ENCODE results near the gene ABCA7.
"Not testable (repeated sequence)": the region's sequence is repeated elsewhere in the genome, so short reads cannot be mapped to it uniquely, and the experiment has no call there.

ABCA7 gene

DNA sequence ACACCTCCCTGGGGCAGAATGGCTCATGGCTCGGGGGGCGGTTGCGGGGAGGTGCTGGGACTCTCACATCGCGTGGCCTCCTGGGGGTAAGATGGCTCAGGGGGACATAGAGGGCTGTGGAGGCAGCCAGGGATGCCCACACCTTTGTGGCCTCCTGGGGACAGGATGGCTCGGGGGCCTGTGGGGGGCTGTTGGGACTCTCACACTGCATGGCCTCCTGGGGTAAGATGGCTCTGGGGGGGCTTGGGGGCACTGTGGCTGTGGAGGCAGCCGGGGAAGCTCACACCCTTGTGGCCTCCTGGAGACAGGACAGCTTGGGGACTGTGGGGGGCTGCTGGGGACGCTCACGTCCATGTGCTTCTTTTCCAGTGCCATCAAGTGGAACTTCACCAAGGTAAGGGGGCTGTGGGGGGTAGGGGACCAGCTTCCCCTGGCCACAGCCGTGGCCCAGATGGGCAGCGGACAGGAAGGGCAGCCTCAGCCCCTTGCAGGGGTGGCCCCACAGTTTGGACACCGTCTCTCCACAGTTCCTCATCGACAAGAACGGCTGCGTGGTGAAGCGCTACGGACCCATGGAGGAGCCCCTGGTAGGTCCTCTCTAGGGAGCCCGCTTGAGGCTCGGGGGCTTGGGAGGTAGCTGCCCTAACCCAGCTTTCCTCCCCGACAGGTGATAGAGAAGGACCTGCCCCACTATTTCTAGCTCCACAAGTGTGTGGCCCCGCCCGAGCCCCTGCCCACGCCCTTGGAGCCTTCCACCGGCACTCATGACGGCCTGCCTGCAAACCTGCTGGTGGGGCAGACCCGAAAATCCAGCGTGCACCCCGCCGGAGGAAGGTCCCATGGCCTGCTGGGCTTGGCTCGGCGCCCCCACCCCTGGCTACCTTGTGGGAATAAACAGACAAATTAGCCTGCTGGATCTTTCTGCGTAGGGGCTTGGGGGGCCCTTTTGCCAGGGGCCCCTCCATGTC is 66.2 kb downstream of the ABCA7 start:
- no peak for DNase-seq (ENCODE audit: low read depth)

DNA sequence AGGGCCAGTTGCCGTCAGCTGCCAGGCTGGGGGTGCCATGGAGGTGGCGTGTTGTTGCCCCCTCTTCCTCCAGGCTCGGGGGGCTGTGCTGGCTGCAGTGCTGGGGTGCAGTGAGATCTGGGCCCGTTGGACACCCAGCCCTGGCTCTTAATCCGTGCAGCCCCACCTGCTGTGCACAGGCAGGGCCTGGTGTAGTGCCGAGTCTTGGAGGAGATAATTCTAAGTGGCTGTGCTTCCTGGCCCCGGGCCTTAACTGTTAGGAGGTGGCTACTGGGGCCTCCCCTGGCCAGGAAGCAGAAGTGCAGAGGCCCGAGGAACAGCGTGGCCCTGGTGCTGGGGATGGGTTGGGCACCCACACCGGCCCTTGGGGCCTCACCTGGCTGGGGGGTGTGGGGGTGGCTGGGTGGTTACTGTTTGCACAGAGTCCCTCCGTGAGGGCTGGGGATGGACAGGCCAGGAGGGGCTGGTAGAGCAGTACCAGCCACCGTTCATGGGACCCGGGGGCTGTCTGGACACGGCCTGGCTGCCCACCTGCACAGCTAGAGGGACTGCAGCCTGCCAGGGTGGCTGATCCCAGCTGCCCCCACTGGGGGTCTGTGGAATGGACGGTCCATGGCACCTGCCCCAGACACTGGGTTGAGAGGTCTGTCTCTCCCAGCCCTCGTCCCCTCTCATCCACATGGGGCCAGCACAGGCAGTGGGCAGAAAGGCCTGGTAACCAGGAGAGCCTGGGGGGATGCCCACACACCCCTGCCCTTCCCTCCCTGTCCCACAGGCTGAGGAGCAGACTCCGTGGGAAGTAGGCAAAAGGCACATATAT is 67.1 kb downstream of the ABCA7 start:
- DNase-seq (ENCODE audit: low read depth) = no peak

DNA sequence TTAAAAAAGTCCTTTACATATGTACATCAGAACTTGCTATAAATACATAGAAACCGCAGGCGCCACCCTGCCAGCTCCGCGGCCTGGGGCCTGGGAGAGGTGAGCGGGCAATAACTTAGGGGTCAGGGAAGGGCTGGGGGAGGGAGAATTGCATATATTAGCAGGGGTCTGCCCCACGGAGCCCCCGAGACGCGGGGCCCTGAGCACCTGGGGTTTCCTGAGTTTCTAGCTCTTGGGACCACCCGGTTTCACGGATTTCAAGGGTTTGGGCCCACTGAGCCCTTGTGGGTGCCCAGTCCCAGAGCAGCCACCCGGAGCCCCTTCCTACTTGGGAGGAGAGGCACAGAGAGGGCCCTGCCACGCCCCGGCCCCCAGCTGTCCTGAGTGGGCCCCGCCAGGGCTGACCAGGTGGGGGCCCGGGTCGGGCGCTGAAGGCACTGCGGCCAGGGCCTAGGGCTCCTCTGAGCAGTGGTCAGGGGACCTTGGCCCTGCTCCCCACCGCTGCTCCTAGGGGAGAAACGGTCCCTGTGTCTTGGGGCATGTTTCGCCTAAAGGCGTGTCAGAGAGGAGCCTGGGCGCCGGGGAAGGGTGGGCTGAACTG is 67.9 kb downstream of the ABCA7 start:
- DNase-seq (ENCODE audit: low read depth) = no peak

DNA sequence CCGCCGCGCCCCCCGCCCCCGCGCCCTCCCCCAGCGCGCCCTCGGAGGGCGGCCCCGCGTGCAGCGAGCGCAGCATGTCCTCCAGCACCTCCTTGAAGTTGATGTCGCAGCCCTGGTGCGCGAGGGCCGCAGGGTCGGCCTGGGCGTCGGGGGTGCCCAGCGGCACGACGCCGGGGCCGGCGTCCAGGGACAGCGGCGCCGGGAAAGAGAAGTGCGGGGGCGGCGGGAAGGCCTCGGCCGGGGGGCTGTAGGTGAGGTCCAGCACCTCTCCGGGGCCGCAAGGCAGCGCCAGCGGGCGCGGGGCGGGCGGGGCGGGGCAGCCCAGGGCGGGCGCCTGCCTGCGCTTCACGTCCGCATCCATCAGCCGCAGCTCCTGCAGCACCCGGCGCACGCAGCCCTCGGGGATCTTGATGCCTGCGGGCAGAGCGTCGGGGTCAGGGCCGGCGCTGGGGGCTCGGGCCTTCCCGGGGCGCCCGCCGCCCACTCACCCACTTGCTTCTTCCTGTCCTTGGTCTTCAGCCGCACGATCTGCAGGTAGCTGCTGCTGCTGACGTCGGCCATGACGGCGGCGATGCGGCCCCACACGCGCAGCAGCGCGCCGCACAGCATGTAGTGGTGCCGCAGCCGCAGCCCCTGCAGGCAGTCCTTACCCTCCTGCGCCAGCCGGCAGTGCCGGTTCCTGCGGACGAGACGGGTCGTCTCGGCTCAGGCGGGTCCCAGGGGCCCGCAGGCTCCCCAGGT is 68.6 kb downstream of the ABCA7 start:
- no peak for DNase-seq (ENCODE audit: low read depth)

DNA sequence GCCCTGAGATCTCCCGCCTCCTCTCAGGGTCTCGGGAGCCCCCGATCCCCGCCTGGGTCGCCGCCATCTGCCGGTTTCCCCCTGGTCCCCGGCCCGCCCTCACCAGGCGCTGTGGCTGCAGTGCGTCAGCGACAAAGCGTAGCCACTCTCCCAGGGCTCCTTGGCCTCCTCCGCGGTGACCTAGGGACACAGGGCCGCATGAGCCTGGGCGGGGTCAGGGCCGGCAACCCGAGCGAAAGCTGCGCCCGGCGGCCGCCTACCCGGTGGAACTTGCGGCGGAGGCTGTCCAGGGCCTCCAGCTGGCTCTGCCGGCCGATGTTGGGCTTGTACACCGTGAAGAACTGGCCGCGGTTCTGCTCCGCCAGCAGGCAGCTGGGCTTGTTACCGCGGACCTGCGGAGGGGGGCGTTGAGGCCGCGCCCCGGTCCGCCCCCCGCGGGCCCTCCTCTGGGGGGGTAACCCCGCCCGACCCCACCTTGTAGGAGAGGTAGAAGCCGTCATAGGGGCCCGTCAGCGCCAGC is 69.2 kb downstream of the ABCA7 start:
- no peak for DNase-seq (ENCODE audit: low read depth)

DNA sequence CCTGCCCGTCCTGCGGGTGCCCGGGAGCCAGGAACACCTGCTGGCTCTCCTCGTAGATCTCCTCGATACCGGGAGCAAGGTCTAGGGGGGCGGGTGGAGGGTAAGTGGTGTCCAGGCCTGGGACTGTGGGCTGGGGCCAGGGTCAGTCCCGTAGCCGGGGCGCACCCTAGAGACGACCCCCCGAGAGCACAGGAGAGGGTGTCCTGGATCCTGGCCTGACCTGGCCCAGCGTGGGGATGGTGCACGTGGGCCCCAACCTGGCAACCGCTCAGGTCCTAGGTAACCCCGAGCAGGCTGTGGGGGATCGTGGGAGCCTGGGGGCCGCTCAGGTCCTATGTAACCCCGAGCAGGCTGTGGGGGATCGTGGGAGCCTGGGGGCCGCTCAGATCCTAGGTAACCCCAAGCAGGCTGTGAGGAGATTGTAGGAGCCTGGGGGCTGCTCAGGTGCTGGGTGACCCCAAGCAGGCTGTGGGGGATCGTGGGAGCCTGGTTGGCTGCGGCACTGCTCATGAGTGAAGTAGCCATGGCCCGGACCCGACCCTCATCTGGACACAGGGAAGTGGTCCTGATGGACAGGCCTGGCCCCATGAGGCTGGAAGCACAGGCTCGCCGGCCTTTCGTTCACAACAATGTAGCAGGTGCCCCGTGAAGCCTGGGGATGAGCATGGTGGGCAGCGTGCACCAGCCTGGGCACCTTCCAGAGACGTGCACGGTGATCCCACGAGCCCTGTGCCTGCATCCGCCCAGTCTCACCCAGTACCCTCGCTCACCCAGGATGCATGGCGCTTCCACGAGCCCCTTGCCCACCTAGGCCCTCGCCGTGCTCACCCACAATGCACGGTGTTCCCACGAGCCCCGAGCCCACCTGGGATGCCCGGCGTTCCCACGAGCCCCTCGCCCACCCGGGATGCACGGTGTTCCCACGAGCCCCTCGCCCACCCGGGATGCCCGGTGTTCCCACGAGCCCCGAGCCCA is 70.1 kb downstream of the ABCA7 start:
- DNase-seq (ENCODE audit: low read depth) = no peak

DNA sequence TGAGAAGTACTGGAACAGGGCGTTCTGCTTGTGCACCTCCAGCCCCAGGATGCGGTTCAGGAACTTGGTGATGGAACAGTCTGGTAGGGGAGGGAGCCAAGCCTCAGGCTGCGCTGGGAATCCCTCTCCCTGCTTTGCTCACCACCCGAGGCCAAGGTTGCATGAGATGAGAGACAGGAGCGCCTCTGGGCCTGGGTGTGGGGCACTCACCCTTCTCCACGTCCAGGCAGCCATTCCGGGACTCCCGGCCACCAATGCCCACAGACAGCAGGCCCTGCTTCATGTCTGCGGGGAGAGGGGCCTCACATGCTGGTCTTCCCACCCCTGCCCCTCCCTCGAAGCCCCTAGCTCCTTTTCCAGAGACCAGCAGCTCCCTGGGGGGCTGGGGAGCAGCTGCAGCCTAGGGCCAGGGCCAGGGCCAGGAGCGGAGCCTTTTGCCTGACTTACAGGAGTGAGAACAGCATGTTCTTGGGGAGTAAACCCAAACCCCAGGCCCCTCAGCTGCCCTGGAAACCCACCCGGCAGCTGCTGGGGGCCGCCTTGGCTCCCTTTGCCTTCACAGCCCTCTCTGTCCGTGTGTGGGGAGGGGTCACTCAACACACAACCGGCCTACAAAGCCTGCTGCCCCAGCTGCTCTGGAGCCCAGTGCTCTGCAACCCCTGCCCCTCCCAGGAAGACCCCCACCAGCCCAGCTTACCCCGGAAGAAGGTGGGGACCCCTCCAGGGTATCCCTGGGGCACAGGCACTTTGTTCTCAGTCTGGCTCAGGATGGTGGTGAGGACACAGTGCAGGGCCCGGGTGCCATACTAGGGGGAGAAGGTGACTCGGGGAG is 71.1 kb downstream of the ABCA7 start:
- DNase-seq (ENCODE audit: low read depth) = no peak

DNA sequence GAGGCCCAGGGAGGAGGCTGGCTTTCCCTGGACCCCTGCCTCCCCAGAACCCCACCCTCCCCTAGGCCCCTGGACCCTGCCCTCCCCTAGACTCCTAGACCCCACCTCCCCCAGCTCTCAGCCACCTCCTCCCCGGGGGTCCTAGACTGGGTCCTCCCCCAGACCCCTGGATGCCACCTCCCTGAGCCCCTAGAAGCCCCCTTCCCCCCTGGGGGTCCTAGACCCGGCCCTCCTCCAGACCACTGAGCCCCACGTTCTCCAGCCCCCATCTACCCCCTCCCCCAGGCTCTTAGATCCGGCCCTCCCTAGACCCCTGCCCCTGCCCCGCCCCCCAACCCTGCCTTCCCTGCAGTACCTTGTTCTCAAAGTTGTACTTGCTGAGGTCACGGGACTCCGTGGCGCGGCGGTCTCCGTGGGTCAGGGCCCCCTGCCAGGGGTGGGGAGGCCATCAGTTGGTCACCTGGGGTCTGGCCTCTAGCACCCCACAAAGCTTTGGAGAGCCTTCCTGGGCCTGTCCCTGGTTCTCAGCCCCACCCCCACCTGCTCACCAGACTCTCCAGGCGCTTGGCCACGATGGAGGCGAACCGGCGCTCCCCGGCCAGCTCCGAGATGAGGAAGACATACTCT is 71.8 kb downstream of the ABCA7 start:
- DNase-seq (ENCODE audit: low read depth) = no peak

DNA sequence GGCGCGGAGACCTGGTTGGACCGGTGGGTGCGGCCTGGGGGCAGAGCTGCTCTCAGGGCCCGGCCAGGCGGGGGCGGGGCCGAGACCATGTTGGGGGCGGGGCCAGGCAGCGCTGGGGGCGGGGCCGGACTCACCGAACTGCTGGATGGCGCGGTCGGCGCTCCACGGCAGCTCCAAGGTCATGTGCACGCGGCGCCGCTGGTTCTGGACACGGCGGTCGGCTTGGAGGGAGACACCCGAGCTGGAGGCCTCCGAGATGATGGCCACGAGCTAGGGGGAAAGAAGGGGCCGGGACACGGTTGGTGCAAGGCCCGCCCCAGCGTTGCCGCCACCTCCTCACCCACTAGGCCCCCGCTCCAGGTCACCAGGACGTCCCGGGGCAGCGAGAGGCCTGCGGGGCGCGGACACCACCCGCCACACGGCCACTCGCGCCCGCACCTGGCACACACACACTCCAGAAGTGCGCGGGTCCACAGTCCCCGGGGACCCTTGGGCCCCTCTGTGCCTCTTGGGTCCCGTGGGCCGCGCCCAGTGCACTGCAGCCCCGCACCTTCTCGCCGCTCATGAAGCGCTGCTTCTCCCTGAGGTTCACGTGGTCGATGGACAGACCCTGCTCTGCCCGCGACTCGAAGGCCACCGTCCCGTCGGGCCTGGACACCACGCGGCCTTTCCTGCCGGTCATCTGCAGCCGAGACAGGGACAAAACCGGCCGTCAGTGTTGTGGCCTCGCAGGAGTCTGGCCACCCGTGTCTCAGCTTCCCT is 72.5 kb downstream of the ABCA7 start:
- no peak for DNase-seq (ENCODE audit: low read depth)

DNA sequence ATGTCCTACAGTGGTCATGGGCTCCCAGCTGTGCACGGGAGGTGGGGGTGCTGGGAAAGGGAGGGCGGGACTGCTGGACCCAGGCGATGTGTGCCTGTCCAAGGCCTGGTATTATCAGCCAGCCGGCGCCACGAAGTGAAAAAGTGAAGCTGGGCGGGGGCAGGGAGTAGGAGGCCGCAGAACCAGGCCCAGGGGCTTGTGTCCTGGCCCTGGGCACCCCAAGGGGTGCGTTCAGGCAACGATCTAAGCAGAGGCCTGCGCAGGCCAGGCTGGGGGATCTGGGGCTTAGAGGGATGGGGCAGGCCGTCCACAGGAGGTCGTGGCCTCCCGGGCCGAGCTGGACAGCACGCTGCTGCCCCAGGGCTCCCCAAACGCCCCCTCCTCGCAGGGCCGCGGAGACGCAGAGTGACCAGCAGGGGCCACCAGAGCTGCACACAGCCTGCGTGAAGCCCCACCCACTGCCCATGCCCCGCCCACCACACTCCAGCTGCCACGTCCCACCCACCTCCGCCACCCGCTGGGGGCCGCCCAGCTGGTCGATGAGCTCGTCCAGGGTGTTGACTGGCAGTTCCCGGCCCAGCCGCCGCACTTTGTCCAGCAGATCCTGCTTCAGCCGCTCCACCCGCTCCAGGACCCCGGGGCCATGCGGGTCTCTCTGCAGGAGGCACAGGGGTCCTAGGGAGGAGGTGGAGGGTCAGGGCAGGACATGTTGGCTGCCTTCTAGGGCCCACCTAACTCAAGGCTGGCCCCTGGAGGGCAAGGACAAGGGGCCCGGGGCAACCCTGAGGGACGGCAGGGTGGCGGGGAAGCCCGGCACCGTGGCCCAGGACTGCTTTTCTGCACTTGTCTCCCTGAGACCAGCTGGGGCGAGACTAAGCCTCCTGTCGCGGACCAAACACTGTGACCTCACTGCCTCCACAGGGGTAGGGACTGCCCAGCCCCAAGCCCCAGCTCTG is 73.4 kb downstream of the ABCA7 start:
- peak; percentile 95 for DNase-seq (ENCODE audit: low read depth)

DNA sequence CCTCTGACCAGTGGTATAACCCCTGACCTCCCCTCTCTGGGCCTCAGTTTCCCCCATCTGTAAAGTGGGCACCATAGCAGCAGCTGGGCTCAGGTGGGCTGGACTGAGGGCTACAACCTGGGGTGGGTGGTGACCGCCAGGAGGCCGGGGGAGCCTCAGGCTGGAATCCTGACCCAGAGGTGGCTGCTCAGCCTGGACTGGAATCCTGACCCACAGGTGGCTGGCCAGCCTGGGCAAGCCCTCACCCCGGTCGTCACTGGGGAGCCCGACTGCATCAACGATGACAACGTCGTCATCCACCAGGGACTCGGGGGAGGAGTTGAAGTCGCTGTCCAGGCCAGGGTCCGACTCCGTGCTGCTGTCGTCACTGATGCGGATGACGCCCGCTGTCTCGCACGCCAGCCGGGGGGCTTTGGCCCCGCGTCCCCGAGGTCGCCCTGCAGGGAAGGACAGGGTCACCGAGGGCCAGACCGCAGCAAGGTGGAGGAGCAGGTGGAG is 74.1 kb downstream of the ABCA7 start:
- no peak for DNase-seq (ENCODE audit: low read depth)

DNA sequence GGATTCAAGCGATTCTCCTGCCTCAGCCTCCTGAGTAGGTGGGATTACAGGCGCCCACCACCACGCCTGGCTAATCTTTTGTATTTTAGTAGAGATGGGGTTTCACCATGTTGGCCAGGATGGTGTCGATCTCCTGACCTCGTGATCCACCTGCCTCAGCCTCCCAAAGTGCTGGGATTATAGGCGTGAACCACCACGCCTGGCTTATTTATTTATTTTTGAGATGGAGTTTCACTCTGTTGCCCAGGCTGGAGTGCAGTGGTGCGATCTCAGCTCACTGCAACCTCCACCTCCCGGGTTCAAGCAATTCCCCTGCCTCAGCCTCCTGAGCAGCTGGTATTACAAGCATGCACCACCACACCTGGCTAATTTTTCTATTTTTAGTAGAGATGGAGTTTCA is 74.8 kb downstream of the ABCA7 start:
- not testable (repeated sequence) for DNase-seq (ENCODE audit: low read depth)

All from fibroblast of the conjunctiva (primary cell).